Activated CD8-positive, alpha-beta T cell treated with anti-CD3 and anti-CD28 coated beads, Interleukin-2, amount 10 ng/mL, durations not matched to agents 7 days and 5 days (primary cell): Measurements from ENCODE around the gene COX8A. TPM values are rescaled to one million over a fixed set of nuclear protein-coding genes. Genes with fewer than 3 reads are reported as not detected.

Experiments used
- total RNA-seq, 2 experiments: library from RNA; stranded (reverse); gene quantifications; one replicate each; pipeline ENCODE4 v1.2.3, GENCODE V29; 2021

Gene COX8A
- total RNA-seq, 2 experiments from 2014 or later, result 528 to 569 TPM

Other genes starting within 250 kb of the COX8A start
- gene ZFTA, start 205.8 kb upstream of the COX8A start, total RNA-seq, result 1 to 10 TPM; 4.5 to 5.6 TPM
- gene SPINDOC, start 161.2 kb upstream of the COX8A start, total RNA-seq, result 10 to 100 TPM; 49.1 to 50.4 TPM
- 10 to 100 TPM; 62.1 to 68.6 TPM for gene MARK2, start 135.5 kb upstream of the COX8A start, total RNA-seq
- under 1 TPM; 0.55 to 0.60 TPM for gene RCOR2, start 57.5 kb upstream of the COX8A start, total RNA-seq
- 10 to 100 TPM; 42.6 to 44.9 TPM for gene NAA40, start 35.6 kb upstream of the COX8A start, total RNA-seq
- 100 to 1,000 TPM in 1 of 2 experiments, 10 to 100 TPM in 1; 93.7 to 102 TPM for gene OTUB1, start 11.8 kb downstream of the COX8A start, total RNA-seq
- gene FLRT1, start 61.3 kb downstream of the COX8A start, total RNA-seq, result not detected
- gene MACROD1, start 191.5 kb downstream of the COX8A start, total RNA-seq, result 10 to 100 TPM; 14.4 to 14.6 TPM
- 100 to 1,000 TPM; 335 to 340 TPM for gene STIP1, start 211.6 kb downstream of the COX8A start, total RNA-seq
- 100 to 1,000 TPM; 261 to 281 TPM for gene FERMT3, start 232.1 kb downstream of the COX8A start, total RNA-seq